GM15510 (cell line): ENCODE results near the gene ATN1.
A peak's percentile ranks its signal among the peaks of the same experiment; 100 is the strongest.

Experiments used
- POLR2A ChIP-seq: IDR thresholded peaks from 3 replicates; pipeline ENCODE4 v1.6.1; 2011; ENCODE audit warnings: borderline replicate concordance; ENCODE audit not compliant: insufficient read length; ENCODE audit errors: extremely low read depth

The ATN1 gene

GRCh38 chr12:6963791-6964413 is 36.1 kb downstream of the ATN1 start:
- TF ChIP-seq POLR2A = no peak

- TF ChIP-seq POLR2A = peak; percentile 12
These were observed 36.9 kb downstream of the ATN1 start for GRCh38 chr12:6964605-6965025.

- TF ChIP-seq POLR2A = no peak
These were observed 37.4 kb downstream of the ATN1 start for GRCh38 chr12:6965026-6965661.

- no peak for TF ChIP-seq POLR2A
These were observed 38.0 kb downstream of the ATN1 start for GRCh38 chr12:6965714-6966113.

GRCh38 chr12:6966351-6966750 is 38.6 kb downstream of the ATN1 start:
- TF ChIP-seq POLR2A = no peak

GRCh38 chr12:6967651-6968100 is 39.9 kb downstream of the ATN1 start:
- no peak for TF ChIP-seq POLR2A

GRCh38 chr12:6968426-6968825 is 40.7 kb downstream of the ATN1 start:
- TF ChIP-seq POLR2A = no peak

GRCh38 chr12:6970096-6970527 is 42.4 kb downstream of the ATN1 start:
- no peak for TF ChIP-seq POLR2A

- TF ChIP-seq POLR2A = no peak
These were observed 46.4 kb downstream of the ATN1 start for GRCh38 chr12:6974180-6974579.

- no peak for TF ChIP-seq POLR2A
These were observed 47.7 kb downstream of the ATN1 start for GRCh38 chr12:6975297-6976032.

- no peak for TF ChIP-seq POLR2A
These were observed 49.9 kb downstream of the ATN1 start for GRCh38 chr12:6977653-6978052.

- no peak for TF ChIP-seq POLR2A
These were observed 50.4 kb downstream of the ATN1 start for GRCh38 chr12:6978188-6978587.

- TF ChIP-seq POLR2A = no peak
These were observed 50.9 kb downstream of the ATN1 start for GRCh38 chr12:6978611-6979011.

- TF ChIP-seq POLR2A = no peak
These were observed 51.3 kb downstream of the ATN1 start for GRCh38 chr12:6979021-6979420.

- TF ChIP-seq POLR2A = no peak
These were observed 51.7 kb downstream of the ATN1 start for GRCh38 chr12:6979453-6979852.
